DND-41 (cell line): Measurements from ENCODE around the gene LTBP1.

Experiments used
- ATAC-seq: fragments of 200-7000 bp; cut with Tn5 transposase; 3 replicates; pipeline ENCODE4 v1.9.1; 2021; ENCODE audit warnings: low read depth; ENCODE audit not compliant: insufficient read depth
- DNase-seq: peaks from one replicate; pipeline ENCODE4 v3.0.0-alpha.2; 2020
- H2AFZ ChIP-seq: 2 replicates; pipeline ENCODE4 v1.6.0; 2012; ENCODE audit warnings: low read depth, low read length
- H3K27ac ChIP-seq: 2 replicates; pipeline ENCODE4 v1.5.1; 2012; ENCODE audit warnings: low read length, inconsistent platforms
- H3K27me3 ChIP-seq: fragments of 200-600 bp; sonication (generic); 2 replicates; pipeline ENCODE4 v1.6.0; 2012; ENCODE audit warnings: low read length, mild to moderate bottlenecking, inconsistent platforms; ENCODE audit not compliant: insufficient read depth, poor library complexity
- H3K36me3 ChIP-seq: 2 replicates; pipeline ENCODE4 v1.5.1; 2012; ENCODE audit warnings: low read length, inconsistent platforms; ENCODE audit not compliant: insufficient read depth
- H3K4me1 ChIP-seq: 2 replicates; pipeline ENCODE4 v1.5.1; 2012; ENCODE audit warnings: mild to moderate bottlenecking, low read length; ENCODE audit not compliant: insufficient read depth
- H3K4me2 ChIP-seq: 2 replicates; pipeline ENCODE4 v1.6.0; 2012; ENCODE audit warnings: mild to moderate bottlenecking, moderate library complexity, low read length, inconsistent platforms; ENCODE audit not compliant: insufficient read depth
- H3K4me3 ChIP-seq, 2 experiments: fragments of 200-600 bp in 1 of 2; shearing (Covaris generic) in 1 of 2; 2 replicates each; pipeline ENCODE4 v1.5.1; 2012 to 2016; ENCODE audit warnings: inconsistent platforms in 2 of 2, low read length in 2 of 2, mild to moderate bottlenecking in 2 of 2, low read depth in 1 of 2, moderate library complexity in 1 of 2
- H3K79me2 ChIP-seq: 2 replicates; pipeline ENCODE4 v1.6.0; 2012; ENCODE audit warnings: low read length, inconsistent platforms; ENCODE audit not compliant: insufficient read depth
- H3K9ac ChIP-seq: 2 replicates; pipeline ENCODE4 v1.6.0; 2012; ENCODE audit warnings: low read depth, mild to moderate bottlenecking, inconsistent platforms, low read length, moderate library complexity
- H3K9me3 ChIP-seq: 2 replicates; pipeline ENCODE4 v1.5.1; 2012; ENCODE audit warnings: low read length, moderate library complexity, mild to moderate bottlenecking, inconsistent platforms; ENCODE audit not compliant: insufficient read depth, severe bottlenecking
- H4K20me1 ChIP-seq: 2 replicates; pipeline ENCODE4 v1.6.0; 2012; ENCODE audit warnings: low read length; ENCODE audit not compliant: insufficient read depth
- CTCF ChIP-seq: IDR thresholded peaks from 2 replicates; pipeline ENCODE4 v1.5.1; 2012; ENCODE audit warnings: borderline replicate concordance, low read length, moderate library complexity, mild to moderate bottlenecking; ENCODE audit not compliant: poor library complexity, severe bottlenecking; ENCODE audit errors: extremely low read depth
- EZH2 ChIP-seq: IDR thresholded peaks from 3 replicates; pipeline ENCODE4 v1.6.1; 2012; ENCODE audit warnings: borderline replicate concordance, low read depth, mild to moderate bottlenecking, moderate library complexity, low read length, inconsistent platforms; ENCODE audit not compliant: severe bottlenecking

LTBP1 gene

GRCh38 chr2:33430077-33430476 lies 483.3 kb downstream of the LTBP1 start:
- no peaks in the 10 kb centered on the region for H3K27me3 ChIP-seq
- H3K4me3 ChIP-seq, result no peak overlapping the region
- H4K20me1 ChIP-seq, result no peaks in the 10 kb centered on the region
- no peaks in the 10 kb centered on the region for H3K79me2 ChIP-seq
- no peaks in the 10 kb centered on the region for H3K9me3 ChIP-seq
- no peak for DNase-seq
- H3K27ac ChIP-seq, result no peak overlapping the region
- TF ChIP-seq CTCF (no peak), EZH2 (no peak)
- H2AFZ ChIP-seq, result no peak overlapping the region
- no peak overlapping the region for H3K9ac ChIP-seq
- no peaks in the 10 kb centered on the region for H3K4me1 ChIP-seq
- no peak for ATAC-seq
- H3K36me3 ChIP-seq, result no peaks in the 10 kb centered on the region
- H3K4me2 ChIP-seq, result no peak overlapping the region

- Histone ChIP-seq H2AFZ (no peak overlapping the region), H3K36me3 (no peaks in the 10 kb centered on the region), H3K9me3 (no peaks in the 10 kb centered on the region), H3K4me3 (no peak overlapping the region), H3K9ac (no peak overlapping the region), H3K4me1 (no peaks in the 10 kb centered on the region), H3K79me2 (no peaks in the 10 kb centered on the region), H4K20me1 (no peaks in the 10 kb centered on the region), H3K4me2 (no peak overlapping the region), H3K27me3 (no peaks in the 10 kb centered on the region), H3K27ac (no peak overlapping the region)
- no peak for DNase-seq
- no peak for ATAC-seq
- TF ChIP-seq EZH2 (no peak), CTCF (no peak)
These were observed 484.1 kb downstream of the LTBP1 start for GRCh38 chr2:33430856-33431255.

- H3K27me3 ChIP-seq, result no peaks in the 10 kb centered on the region
- DNase-seq (no peak), ATAC-seq (no peak)
- no peak overlapping the region for H2AFZ ChIP-seq
- H4K20me1 ChIP-seq, result no peaks in the 10 kb centered on the region
- H3K4me3 ChIP-seq, result no peak overlapping the region
- H3K27ac ChIP-seq, result no peak overlapping the region
- no peak overlapping the region for H3K9ac ChIP-seq
- no peak overlapping the region for H3K4me2 ChIP-seq
- no peak for TF ChIP-seq EZH2
- no peaks in the 10 kb centered on the region for H3K36me3 ChIP-seq
- H3K79me2 ChIP-seq, result no peaks in the 10 kb centered on the region
- no peaks in the 10 kb centered on the region for H3K4me1 ChIP-seq
- H3K9me3 ChIP-seq, result no peaks in the 10 kb centered on the region
These were observed 486.1 kb downstream of the LTBP1 start for GRCh38 chr2:33432871-33433270.

- ATAC-seq (no peak), DNase-seq (no peak)
- no peak for TF ChIP-seq EZH2
- TF ChIP-seq CTCF, result no peak
- Histone ChIP-seq H3K9ac (no peak overlapping the region), H3K9me3 (no peaks in the 10 kb centered on the region), H3K4me2 (no peak overlapping the region), H4K20me1 (no peaks in the 10 kb centered on the region), H3K36me3 (no peaks in the 10 kb centered on the region), H3K4me3 (no peak overlapping the region), H3K79me2 (no peaks in the 10 kb centered on the region), H2AFZ (no peak overlapping the region), H3K27me3 (no peaks in the 10 kb centered on the region), H3K4me1 (no peaks in the 10 kb centered on the region), H3K27ac (no peak overlapping the region)
These were observed 486.8 kb downstream of the LTBP1 start for GRCh38 chr2:33433279-33434235.
